HCT116 (cell line): Measurements from ENCODE around the gene LEKR1. TPM values are rescaled to one million over a fixed set of nuclear protein-coding genes. Genes with fewer than 3 reads are reported as not detected.
A peak's percentile ranks its signal among the peaks of the same experiment; 100 is the strongest.

ENCODE experiments used
- ATAC-seq: fragments of 200-7000 bp; cut with Tn5 transposase; 2 replicates; pipeline ENCODE4 v1.9.1; 2020; ENCODE audit warnings: mild to moderate bottlenecking, moderate library complexity
- BruUV-seq: library from RNA; stranded (reverse); fragments of 400-500 nt; replicated peaks from 2 replicates; lab custom pipeline; 2021; lab: Mats Ljungman, UMichigan
- CTCF ChIA-PET: fragments of 300-600 bp; sonication (Branson Sonifier 250); formaldehyde crosslinking; loops from one replicate; lab custom pipeline; 2021; ENCODE audit warnings: antibody characterized with exemption; lab: Charles Lee
- POLR2A ChIA-PET: fragments of 300-600, 350-600 bp; sonication (Branson Sonifier 250); formaldehyde crosslinking; loops from one replicate; lab custom pipeline; 2021; ENCODE audit warnings: antibody characterized with exemption; lab: Charles Lee
- RAD21 ChIA-PET, 2 experiments: fragments of 300-600 bp; sonication (Branson Sonifier 250); formaldehyde crosslinking; loops; one replicate each; lab custom pipeline; 2023; ENCODE audit warnings: low total read pairs in 2 of 2; ENCODE audit not compliant: uncharacterized antibody in 2 of 2, unreplicated experiment in 2 of 2, low non-redundant PET in 1 of 2; lab: Charles Lee
- DNase-seq: peaks from one replicate; pipeline ENCODE4 v3.0.0-alpha.2; 2010; ENCODE audit warnings: low read depth, low spot score
- H2AFZ ChIP-seq: fragments of 200-600 bp; shearing (Covaris generic), sonication (generic); 2 replicates; pipeline ENCODE4 v1.6.1; 2017; ENCODE audit warnings: low read depth, mixed run types, mixed read lengths, antibody characterized with exemption, low read length; ENCODE audit not compliant: poor library complexity, severe bottlenecking
- H3K27ac ChIP-seq: 2 replicates; pipeline ENCODE4 v1.5.1; 2012; ENCODE audit warnings: low read depth, low read length
- H3K27me3 ChIP-seq: fragments of 200-600 bp; sonication (generic); 2 replicates; pipeline ENCODE4 v1.6.1; 2016; ENCODE audit warnings: mixed run types, low read length, mixed read lengths; ENCODE audit not compliant: insufficient read depth
- H3K36me3 ChIP-seq, 2 experiments: fragments of 200-500 bp in 1 of 2; fragments of 200-600 bp in 1 of 2; sonication (Bioruptor generic) in 1 of 2; sonication (generic) in 1 of 2; 2 replicates each; pipeline versions ENCODE4 v1.5.1 to v1.6.1; 2014 to 2016; ENCODE audit warnings: low read length in 2 of 2, inconsistent platforms in 1 of 2, mixed read lengths in 1 of 2, mixed run types in 1 of 2; ENCODE audit not compliant: insufficient read depth in 2 of 2, control insufficient read depth in 1 of 2
- H3K4me1 ChIP-seq, 2 experiments: fragments of 200-600 bp in 1 of 2; sonication (generic) in 1 of 2; 2 replicates each; pipeline versions ENCODE4 v1.5.1 to v1.6.1; 2012 to 2017; ENCODE audit warnings: low read length in 2 of 2, inconsistent platforms in 1 of 2, mild to moderate bottlenecking in 1 of 2, mixed read lengths in 1 of 2, mixed run types in 1 of 2, moderate library complexity in 1 of 2; ENCODE audit not compliant: insufficient read depth in 2 of 2, control insufficient read depth in 1 of 2
- H3K4me2 ChIP-seq: fragments of 200-600 bp; sonication (generic); 2 replicates; pipeline ENCODE4 v1.6.1; 2017; ENCODE audit warnings: mixed run types, low read length, mixed read lengths
- H3K4me3 ChIP-seq, 2 experiments: fragments of 200-600 bp in 1 of 2; sonication (generic) in 1 of 2; replicated peaks in 1 of 2; 2 replicates each; pipeline ENCODE4 v1.5.1; 2011 to 2016; ENCODE audit warnings: low read length in 2 of 2, control low read depth in 1 of 2, low read depth in 1 of 2, mild to moderate bottlenecking in 1 of 2, mixed read lengths in 1 of 2, mixed run types in 1 of 2
- H3K79me2 ChIP-seq: fragments of 200-600 bp; sonication (generic); 2 replicates; pipeline ENCODE4 v1.6.1; 2017; ENCODE audit warnings: mild to moderate bottlenecking, mixed run types, low read length, moderate library complexity, mixed read lengths; ENCODE audit not compliant: insufficient read depth
- H3K9ac ChIP-seq: fragments of 200-600 bp; sonication (generic); 2 replicates; pipeline ENCODE4 v1.6.1; 2016; ENCODE audit warnings: low read length, mixed read lengths
- H3K9me2 ChIP-seq: fragments of 200-600 bp; sonication (generic), shearing (Covaris generic); 2 replicates; pipeline ENCODE4 v1.6.1; 2017; ENCODE audit warnings: mixed run types, mild to moderate bottlenecking, moderate library complexity; ENCODE audit not compliant: insufficient read depth
- H3K9me3 ChIP-seq, 2 experiments: fragments of 200-500 bp in 1 of 2; fragments of 200-600 bp in 1 of 2; sonication (Bioruptor generic) in 1 of 2; sonication (generic) in 1 of 2; 2 replicates each; pipeline ENCODE4 v1.6.1; 2014 to 2017; ENCODE audit warnings: low read length in 2 of 2, mixed read lengths in 2 of 2, inconsistent platforms in 1 of 2, low read depth in 1 of 2, mild to moderate bottlenecking in 1 of 2, mixed run types in 1 of 2, moderate library complexity in 1 of 2; ENCODE audit not compliant: control insufficient read depth in 1 of 2, insufficient read depth in 1 of 2
- H4K20me1 ChIP-seq: fragments of 200-600 bp; sonication (generic), shearing (Covaris generic); 2 replicates; pipeline ENCODE4 v1.6.1; 2017; ENCODE audit warnings: mixed run types, mild to moderate bottlenecking, moderate library complexity; ENCODE audit not compliant: insufficient read depth
- CTCF ChIP-seq, 3 experiments: fragments of 200-600 bp in 1 of 3; sonication (generic) in 1 of 3; IDR thresholded peaks in 2 of 3; conservative IDR thresholded peaks in 1 of 3; 2 replicates each; pipeline ENCODE4 v1.5.1; 2012 to 2017; ENCODE audit warnings: low read depth in 2 of 3, low read length in 2 of 3, antibody characterized with exemption in 1 of 3, borderline replicate concordance in 1 of 3, control low read depth in 1 of 3, mild to moderate bottlenecking in 1 of 3, mixed read lengths in 1 of 3, mixed run types in 1 of 3, moderate library complexity in 1 of 3; ENCODE audit not compliant: insufficient read depth in 1 of 3
- EGR1 ChIP-seq: IDR thresholded peaks from 2 replicates; pipeline ENCODE4 v1.6.1; 2012; ENCODE audit warnings: low read depth
- EZH2 ChIP-seq: fragments of 200-600 bp; sonication (generic); IDR thresholded peaks from 2 replicates; pipeline ENCODE4 v1.6.1; 2017; ENCODE audit warnings: antibody characterized with exemption, mixed run types
- FOSL1 ChIP-seq: IDR thresholded peaks from 2 replicates; pipeline ENCODE4 v1.6.1; 2012; ENCODE audit warnings: low read depth
- JUND ChIP-seq: IDR thresholded peaks from 2 replicates; pipeline ENCODE4 v1.6.1; 2012
- POLR2A ChIP-seq: IDR thresholded peaks from 2 replicates; pipeline ENCODE4 v1.7.0; 2011; ENCODE audit warnings: borderline replicate concordance; ENCODE audit not compliant: insufficient read depth, insufficient read length; ENCODE audit errors: extremely low read depth
- POLR2AphosphoS5 ChIP-seq: IDR thresholded peaks from 2 replicates; pipeline ENCODE4 v1.6.1; 2011; ENCODE audit warnings: mild to moderate bottlenecking, low read depth, low read length, moderate library complexity
- SIN3A ChIP-seq: IDR thresholded peaks from 2 replicates; pipeline ENCODE4 v1.6.1; 2012; ENCODE audit warnings: low read depth
- TCF7L2 ChIP-seq: IDR thresholded peaks from 2 replicates; pipeline ENCODE4 v1.7.0; 2011; ENCODE audit warnings: borderline replicate concordance, inconsistent platforms; ENCODE audit not compliant: insufficient read depth, insufficient read length; ENCODE audit errors: extremely low read depth
- ZBTB33 ChIP-seq: IDR thresholded peaks from 2 replicates; pipeline ENCODE4 v1.6.1; 2011; ENCODE audit warnings: mild to moderate bottlenecking, low read length, moderate library complexity; ENCODE audit not compliant: insufficient replicate concordance; ENCODE audit errors: extremely low read depth
- ZFX ChIP-seq: fragments of 450-650 bp; IDR thresholded peaks from 2 replicates; pipeline ENCODE4 v1.6.1; 2017
- intact Hi-C: fragments of 100-400 bp; cut with micrococcal nuclease; formaldehyde crosslinking; loops from 2 replicates; pipeline ENCODE4 v1.10.0; 2022
- total RNA-seq: library from RNA; stranded (reverse); gene quantifications from one replicate; pipeline ENCODE4 v1.2.1, GENCODE V29; 2021; ENCODE audit not compliant: unreplicated experiment

The LEKR1 gene
- total RNA-seq, 1 experiment from 2014 or later = 2.1 TPM

GRCh38 chr3:156816091-156816793 is 9.9 kb upstream of the LEKR1 start (continued):
- TF ChIP-seq SIN3A (0 out of 2 replicates have a peak, but pooled peaks have one; percentile 43), FOSL1 (no peak), EGR1 (no peak)

- peaks cover 42% of the 10 kb centered on the region for H3K79me2 ChIP-seq
- H3K9ac ChIP-seq = peak overlapping the region; percentile 96
- H3K36me3 ChIP-seq = no peaks in the 10 kb centered on the region
- ChIA-PET CTCF (no interaction called here), RAD21 (interaction anchor here in 1 of 2 experiments (0.6 kb wide), 1 partner anchor 268 kb away, joined by 3 read pairs; no protein-coding TSS in a partner anchor), POLR2A (interaction anchor here (0.7 kb wide), 1 partner anchor 306 kb away, joined by 3 read pairs; no protein-coding TSS in a partner anchor)
- intact Hi-C loops = loop anchor here (1.0 to 2.0 kb wide), 4 partner anchors 9 to 264 kb away; partner anchors contain the start of genes LEKR1, SSR3 and TIPARP
- BruUV-seq = no TSS peak
- H3K9me3 ChIP-seq = no peaks in the 10 kb centered on the region
- TF ChIP-seq CTCF (IDR thresholded peaks at IDR 0.05 in 2 of 3, conservative IDR thresholded peaks at IDR 0.05 in 1 of 3; ENCODE audit: borderline replicate concordance in 1 of 3, insufficient read depth in 1 of 3, low read depth in 2 of 3, low read length in 2 of 3) (0 out of 6 replicates have a peak, but pooled peaks of 1 of the 3 experiments have one; percentile 3), SIN3A (no peak), JUND (no peak), ZFX (peak; percentile 71), TCF7L2 (peak; percentile 98), ZBTB33 (peak; percentile 65), EZH2 (no peak), POLR2A (peak; percentile 51), POLR2AphosphoS5 (peak; percentile 72)
- peak overlapping the region; percentile 51 to 62 for H3K4me3 ChIP-seq
- DNase-seq (peak; percentile 77), ATAC-seq (peak; percentile 75)
- H3K27me3 ChIP-seq = no peaks in the 10 kb centered on the region
- no peak overlapping the region for H2AFZ ChIP-seq
- H3K4me2 ChIP-seq = peak overlapping the region; percentile 78
- no peaks in the 10 kb centered on the region for H3K9me2 ChIP-seq
- H3K27ac ChIP-seq = peak overlapping the region; percentile 95
- H3K4me1 ChIP-seq = peaks cover 34 to 90% of the 10 kb centered on the region in 2 experiments
- no peaks in the 10 kb centered on the region for H4K20me1 ChIP-seq
Measured at GRCh38 chr3:156816794-156817645, 9.1 kb upstream of the LEKR1 start.
